Measurements from ENCODE around the gene LAMC3.

Gene LAMC3

DNA sequence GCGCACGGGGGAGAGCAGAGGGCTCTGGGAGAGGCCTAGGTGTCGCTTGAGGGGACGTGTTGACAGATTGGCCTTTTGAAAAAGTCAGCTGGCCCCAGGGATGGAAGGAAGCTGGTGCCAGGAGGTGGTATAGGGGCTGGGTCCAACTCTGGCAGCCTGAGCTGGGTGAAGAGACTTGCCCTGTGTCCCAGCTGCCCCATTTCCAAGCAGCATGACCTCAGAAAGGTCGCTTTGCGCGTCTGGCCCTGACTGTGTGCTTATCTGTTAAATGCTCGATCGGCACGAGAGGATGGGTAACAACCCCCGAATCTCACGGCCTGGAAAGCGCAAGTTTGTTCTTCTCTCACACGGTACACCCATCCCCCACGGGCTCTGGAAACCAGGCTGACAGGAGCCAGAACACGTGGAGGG, 31.2 kb upstream of the LAMC3 start:
- H3K4me3 ChIP-seq (ENCODE audit: low read depth, low read length): no peak overlapping the region
- DNase-seq (ENCODE audit: low read depth): no peak
- TF ChIP-seq CTCF (IDR thresholded peaks at IDR 0.05; ENCODE audit: low read depth, low read length, missing control alignments): no peak

DNA sequence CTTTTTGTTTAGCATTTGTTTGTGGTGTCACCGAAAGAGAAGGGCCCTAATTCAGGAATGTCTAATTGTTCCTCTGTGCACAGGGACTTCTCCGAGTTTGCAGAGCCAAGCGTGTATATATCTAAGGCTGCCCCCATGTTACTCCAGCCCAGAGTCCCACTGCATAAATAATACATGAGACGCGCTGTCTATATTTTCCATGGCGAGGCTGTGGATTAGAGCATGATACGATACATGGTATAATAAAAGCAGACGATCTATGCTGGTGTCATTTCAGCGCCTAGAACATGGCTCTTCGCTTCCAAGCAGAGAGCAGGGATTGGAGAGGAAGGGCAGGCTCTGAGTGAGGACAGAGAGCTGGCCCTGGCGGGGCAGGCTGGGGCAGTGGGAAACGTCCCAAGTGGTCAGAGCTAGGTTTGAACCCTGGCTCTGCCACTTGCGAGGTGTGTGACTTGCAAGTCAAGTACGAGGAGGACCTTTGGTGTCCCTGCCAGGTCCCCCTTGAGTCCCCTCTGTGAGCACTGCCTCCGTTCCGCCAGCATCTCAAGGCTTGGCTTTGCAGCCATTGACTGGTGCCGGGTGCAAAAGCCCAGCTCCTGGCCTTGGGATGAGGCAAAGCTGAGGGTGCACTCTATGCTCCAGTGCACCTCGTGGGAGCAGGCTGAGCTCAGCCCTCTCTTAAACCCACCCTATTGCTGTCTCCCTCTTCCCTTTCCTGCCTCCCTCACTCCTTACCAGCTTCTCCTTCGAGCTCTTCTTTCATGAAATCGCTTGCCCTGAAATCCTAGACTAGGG, 29.2 kb upstream of the LAMC3 start:
- no peak overlapping the region for H3K4me3 ChIP-seq (ENCODE audit: low read depth, low read length)
- TF ChIP-seq CTCF (IDR thresholded peaks at IDR 0.05; ENCODE audit: low read depth, low read length, missing control alignments): no peak
- DNase-seq (ENCODE audit: low read depth): no peak

DNA sequence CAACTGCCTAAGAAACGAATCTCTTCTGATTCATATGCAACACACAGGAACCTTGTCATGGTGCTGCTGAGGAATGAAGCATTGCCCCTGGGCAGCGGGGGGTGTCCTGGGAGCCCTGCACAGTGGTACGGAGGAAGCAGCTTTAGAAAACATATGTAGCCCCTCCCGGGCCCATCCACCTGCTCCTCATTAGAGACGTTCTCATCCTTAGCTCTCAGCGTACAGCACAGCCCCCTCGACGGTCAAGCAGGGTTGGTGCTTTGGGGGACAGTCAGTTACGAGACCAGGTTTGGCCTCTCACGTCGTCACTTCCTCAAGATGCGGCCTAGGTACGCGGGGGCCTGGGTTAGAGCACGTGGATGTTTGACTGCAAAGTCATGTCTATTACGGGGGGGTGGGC, 28.4 kb upstream of the LAMC3 start:
- DNase-seq (ENCODE audit: low read depth): no peak
- no peak for TF ChIP-seq CTCF (IDR thresholded peaks at IDR 0.05; ENCODE audit: low read depth, low read length, missing control alignments)
- no peak overlapping the region for H3K4me3 ChIP-seq (ENCODE audit: low read depth, low read length)

- DNase-seq (ENCODE audit: low read depth): no peak
- TF ChIP-seq CTCF (IDR thresholded peaks at IDR 0.05; ENCODE audit: low read depth, low read length, missing control alignments): no peak
- no peak overlapping the region for H3K4me3 ChIP-seq (ENCODE audit: low read depth, low read length)
Observed at GRCh38 chr9:130981002-130981755, 27.8 kb upstream of the LAMC3 start.

DNA sequence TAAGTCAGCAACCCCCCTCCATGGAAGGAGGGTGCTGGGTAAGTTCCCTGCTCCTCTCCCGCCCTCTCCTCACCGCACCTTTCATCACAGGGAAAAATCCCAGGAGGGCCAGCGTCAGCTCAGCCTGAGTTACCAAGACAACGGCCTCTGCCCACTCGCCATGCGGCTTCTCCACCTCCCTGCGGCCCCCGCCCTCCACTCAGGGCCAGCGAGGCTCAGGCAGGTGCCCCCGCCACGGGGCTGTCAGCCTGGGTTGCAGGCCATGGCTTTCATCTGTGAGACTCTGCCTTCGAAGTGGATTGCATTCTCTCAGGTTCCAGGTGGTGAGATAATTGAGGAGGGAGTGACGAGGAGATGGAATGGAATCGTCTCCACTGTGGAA, 27.2 kb upstream of the LAMC3 start:
- no peak for TF ChIP-seq CTCF (IDR thresholded peaks at IDR 0.05; ENCODE audit: low read depth, low read length, missing control alignments)
- no peak for DNase-seq (ENCODE audit: low read depth)

GRCh38 chr9:130982636-130983358, 26.2 kb upstream of the LAMC3 start:
- H3K4me3 ChIP-seq (ENCODE audit: low read depth, low read length): no peak overlapping the region
- no peak for DNase-seq (ENCODE audit: low read depth)
- no peak for TF ChIP-seq CTCF (IDR thresholded peaks at IDR 0.05; ENCODE audit: low read depth, low read length, missing control alignments)

More for the DNA sequence above, 27.2 kb upstream of the LAMC3 start:
- no peak overlapping the region for H3K4me3 ChIP-seq (ENCODE audit: low read depth, low read length)

Measured in GM12864 (cell line).